ENCODE results near the gene NOVA2.

The NOVA2 gene

GRCh38 chr19:45958320-45958719, 15.3 kb downstream of the NOVA2 start:
- TF ChIP-seq EZH2phosphoT487 (IDR thresholded peaks at IDR 0.05; ENCODE audit: borderline replicate concordance, low read length) (no peak), CTCF (IDR thresholded peaks at IDR 0.05; ENCODE audit: low read depth, low read length, poor library complexity, severe bottlenecking) (no peak)
- H3K27ac ChIP-seq (ENCODE audit: low read depth, low read length): no peak overlapping the region

DNA sequence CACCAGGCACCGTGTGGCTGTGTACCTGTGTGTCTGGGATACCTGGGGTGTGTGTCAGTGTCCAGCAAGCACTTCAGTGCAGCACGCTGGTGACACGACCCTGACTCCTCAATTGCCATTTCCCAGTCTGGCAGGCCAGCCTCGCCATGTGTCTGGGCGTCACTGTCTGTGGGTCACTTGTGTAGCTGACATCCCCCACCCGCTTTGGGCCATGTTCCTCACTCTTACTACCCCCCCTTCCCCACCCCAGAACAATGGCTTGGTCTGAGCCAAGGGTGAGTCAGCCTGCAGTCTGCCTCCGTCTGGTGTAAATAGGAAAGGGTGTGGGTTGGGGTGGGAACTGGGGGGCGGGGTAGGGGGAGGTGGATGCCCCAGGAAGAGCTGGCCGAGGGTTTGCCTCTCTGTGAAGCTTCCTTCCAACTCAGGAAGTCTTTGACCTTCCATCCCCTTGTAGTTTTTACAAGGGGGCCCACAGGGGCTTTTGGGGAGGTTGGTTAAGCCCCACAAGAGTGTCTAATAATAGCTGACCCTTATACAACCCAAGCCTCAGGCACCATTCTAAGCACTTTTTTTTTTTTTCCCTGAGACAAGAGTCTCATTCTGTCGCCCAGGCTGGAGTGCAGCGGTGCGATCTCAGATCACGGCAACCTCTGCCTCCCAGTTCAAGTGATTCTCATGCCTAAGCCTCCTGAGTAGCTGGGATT, 17.6 kb downstream of the NOVA2 start:
- no peaks in the 10 kb centered on the region for H4K20me1 ChIP-seq (ENCODE audit: control insufficient read depth, insufficient read depth, low read depth, low read length)
- H3K4me2 ChIP-seq (ENCODE audit: low read length): no peak overlapping the region
- H3K36me3 ChIP-seq (ENCODE audit: control insufficient read depth, low read length): no peaks in the 10 kb centered on the region
- H3K79me2 ChIP-seq (ENCODE audit: control insufficient read depth, low read length): no peaks in the 10 kb centered on the region
- H3K4me3 ChIP-seq (ENCODE audit: low read length): no peak overlapping the region
- no peak overlapping the region for H3K27ac ChIP-seq (ENCODE audit: low read depth, low read length)
- H3K4me1 ChIP-seq (ENCODE audit: control insufficient read depth, low read length): peaks cover 15% of the 10 kb centered on the region
- H3K9me3 ChIP-seq (ENCODE audit: control insufficient read depth, insufficient read depth, low read length): 0 out of 2 replicates have a peak, but pooled peaks cover 7% of the 10 kb centered on the region
- no peaks in the 10 kb centered on the region for H3F3A ChIP-seq (ENCODE audit: control insufficient read depth, insufficient read depth)
- no peak for TF ChIP-seq CTCF (IDR thresholded peaks at IDR 0.05; ENCODE audit: low read depth, low read length, poor library complexity, severe bottlenecking)
- TF ChIP-seq EZH2phosphoT487 (IDR thresholded peaks at IDR 0.05; ENCODE audit: borderline replicate concordance, low read length): no peak
- H3K27me3 ChIP-seq (ENCODE audit: control insufficient read depth, low read length): peaks cover 18% of the 10 kb centered on the region; the same call in 1 of the 2 replicates
- H3K9me2 ChIP-seq (replicated peaks; ENCODE audit: control insufficient read depth, low read length): no peaks in the 10 kb centered on the region

More at GRCh38 chr19:45958320-45958719, 15.3 kb downstream of the NOVA2 start:
- H3K9me3 ChIP-seq (ENCODE audit: control insufficient read depth, insufficient read depth, low read length): 0 out of 2 replicates have a peak, but pooled peaks cover 2% of the 10 kb centered on the region
- H3K4me1 ChIP-seq (ENCODE audit: control insufficient read depth, low read length): peaks cover 10% of the 10 kb centered on the region
- H3F3A ChIP-seq (ENCODE audit: control insufficient read depth, insufficient read depth): no peaks in the 10 kb centered on the region
- H3K4me2 ChIP-seq (ENCODE audit: low read length): no peak overlapping the region
- H3K36me3 ChIP-seq (ENCODE audit: control insufficient read depth, low read length): no peaks in the 10 kb centered on the region
- no peaks in the 10 kb centered on the region for H3K79me2 ChIP-seq (ENCODE audit: control insufficient read depth, low read length)
- peaks cover 18% of the 10 kb centered on the region; the same call in 1 of the 2 replicates for H3K27me3 ChIP-seq (ENCODE audit: control insufficient read depth, low read length)
- no peak overlapping the region for H3K4me3 ChIP-seq (ENCODE audit: low read length)
- no peaks in the 10 kb centered on the region for H3K9me2 ChIP-seq (replicated peaks; ENCODE audit: control insufficient read depth, low read length)
- no peaks in the 10 kb centered on the region for H4K20me1 ChIP-seq (ENCODE audit: control insufficient read depth, insufficient read depth, low read depth, low read length)

- no peak overlapping the region for H3K27ac ChIP-seq (ENCODE audit: low read depth, low read length)
- H3K9me3 ChIP-seq (ENCODE audit: control insufficient read depth, insufficient read depth, low read length): 0 out of 2 replicates have a peak, but pooled peaks cover 7% of the 10 kb centered on the region
- no peaks in the 10 kb centered on the region for H3K36me3 ChIP-seq (ENCODE audit: control insufficient read depth, low read length)
- H3K27me3 ChIP-seq (ENCODE audit: control insufficient read depth, low read length): peaks cover 6% of the 10 kb centered on the region; the same call in 1 of the 2 replicates
- H3K4me3 ChIP-seq (ENCODE audit: low read length): no peak overlapping the region
- no peaks in the 10 kb centered on the region for H3F3A ChIP-seq (ENCODE audit: control insufficient read depth, insufficient read depth)
- no peak for TF ChIP-seq CTCF (IDR thresholded peaks at IDR 0.05; ENCODE audit: low read depth, low read length, poor library complexity, severe bottlenecking)
- no peak for TF ChIP-seq EZH2phosphoT487 (IDR thresholded peaks at IDR 0.05; ENCODE audit: borderline replicate concordance, low read length)
- H3K4me2 ChIP-seq (ENCODE audit: low read length): no peak overlapping the region
- no peaks in the 10 kb centered on the region for H4K20me1 ChIP-seq (ENCODE audit: control insufficient read depth, insufficient read depth, low read depth, low read length)
- H3K79me2 ChIP-seq (ENCODE audit: control insufficient read depth, low read length): no peaks in the 10 kb centered on the region
- H3K9me2 ChIP-seq (replicated peaks; ENCODE audit: control insufficient read depth, low read length): no peaks in the 10 kb centered on the region
- peaks cover 7% of the 10 kb centered on the region; the same call in 1 of the 2 replicates for H3K4me1 ChIP-seq (ENCODE audit: control insufficient read depth, low read length)
These were observed 19.5 kb downstream of the NOVA2 start for GRCh38 chr19:45954156-45954555.

All from DOHH2 (cell line).